22Rv1 (cell line): ENCODE results near the gene TM7SF2.

Experiments used
- ZFX ChIP-seq: fragments of 450-650 bp; IDR thresholded peaks from 2 replicates; pipeline ENCODE4 v1.6.1; 2017; ENCODE audit warnings: antibody characterized with exemption, borderline replicate concordance
- TF ChIP-seq, protein P1 (sequence below): fragments of 450-650 bp; IDR thresholded peaks from 2 replicates; pipeline ENCODE4 v1.5.1; 2017; ENCODE audit warnings: mild to moderate bottlenecking

DNA sequence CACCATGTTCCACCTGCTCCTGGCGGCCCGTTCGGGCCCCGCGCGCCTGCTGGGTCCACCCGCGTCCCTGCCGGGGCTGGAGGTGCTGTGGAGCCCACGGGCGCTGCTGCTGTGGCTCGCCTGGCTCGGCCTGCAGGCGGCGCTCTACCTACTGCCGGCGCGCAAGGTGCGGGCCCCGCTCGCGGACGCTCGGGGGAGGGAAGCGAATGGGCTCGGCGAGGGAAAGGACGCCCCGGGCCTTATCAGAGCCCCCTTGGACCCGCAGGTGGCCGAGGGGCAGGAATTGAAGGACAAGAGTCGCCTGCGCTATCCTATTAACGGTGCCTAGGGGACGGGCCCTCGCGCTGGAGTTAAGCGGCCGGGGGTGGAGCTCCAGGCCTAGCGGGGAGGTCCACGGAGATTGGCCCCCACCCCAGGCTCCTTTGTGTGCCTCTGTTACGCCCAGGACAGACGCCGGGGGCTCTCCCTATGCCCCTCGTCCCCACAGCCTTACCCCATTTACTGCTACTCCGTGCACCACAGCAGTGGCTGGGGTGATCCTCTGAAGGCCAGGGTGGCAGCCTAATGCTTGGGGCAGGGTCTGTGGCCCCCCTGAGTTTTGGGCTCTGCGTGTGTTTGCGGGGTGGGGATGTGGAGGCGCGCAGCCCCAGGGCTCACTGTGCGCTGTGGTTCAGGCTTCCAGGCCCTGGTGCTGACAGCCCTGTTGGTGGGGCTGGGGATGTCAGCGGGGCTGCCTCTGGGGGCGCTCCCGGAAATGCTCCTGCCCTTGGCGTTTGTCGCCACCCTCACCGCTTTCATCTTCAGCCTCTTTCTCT, 1.1 kb downstream of the TM7SF2 start:
- no peak for TF ChIP-seq ZFX
- TF ChIP-seq, protein P1, sequence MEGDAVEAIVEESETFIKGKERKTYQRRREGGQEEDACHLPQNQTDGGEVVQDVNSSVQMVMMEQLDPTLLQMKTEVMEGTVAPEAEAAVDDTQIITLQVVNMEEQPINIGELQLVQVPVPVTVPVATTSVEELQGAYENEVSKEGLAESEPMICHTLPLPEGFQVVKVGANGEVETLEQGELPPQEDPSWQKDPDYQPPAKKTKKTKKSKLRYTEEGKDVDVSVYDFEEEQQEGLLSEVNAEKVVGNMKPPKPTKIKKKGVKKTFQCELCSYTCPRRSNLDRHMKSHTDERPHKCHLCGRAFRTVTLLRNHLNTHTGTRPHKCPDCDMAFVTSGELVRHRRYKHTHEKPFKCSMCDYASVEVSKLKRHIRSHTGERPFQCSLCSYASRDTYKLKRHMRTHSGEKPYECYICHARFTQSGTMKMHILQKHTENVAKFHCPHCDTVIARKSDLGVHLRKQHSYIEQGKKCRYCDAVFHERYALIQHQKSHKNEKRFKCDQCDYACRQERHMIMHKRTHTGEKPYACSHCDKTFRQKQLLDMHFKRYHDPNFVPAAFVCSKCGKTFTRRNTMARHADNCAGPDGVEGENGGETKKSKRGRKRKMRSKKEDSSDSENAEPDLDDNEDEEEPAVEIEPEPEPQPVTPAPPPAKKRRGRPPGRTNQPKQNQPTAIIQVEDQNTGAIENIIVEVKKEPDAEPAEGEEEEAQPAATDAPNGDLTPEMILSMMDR: peak; percentile 98
